ENCODE results near the gene GRM1.

GRCh38 chr6:146133866-146134265, 105.0 kb downstream of the GRM1 start:
- TF ChIP-seq CTCF (IDR thresholded peaks at IDR 0.05): no peak
- TF ChIP-seq POLR2A (IDR thresholded peaks at IDR 0.05): no peak

Data from esophagus squamous epithelium (tissue), 4 donors.